Measurements from ENCODE around the gene ZNF691. TPM values are rescaled to one million over a fixed set of nuclear protein-coding genes. Genes with fewer than 3 reads are reported as not detected.

ZNF691 gene
- polyA plus RNA-seq, 1 experiment: 5.6 TPM

GRCh38 chr1:42833981-42834380, 12.4 kb upstream of the ZNF691 start:
- Histone ChIP-seq H3K4me3 (ENCODE audit: low read depth, low read length) (no peak overlapping the region), H3K36me3 (ENCODE audit: control insufficient read depth, insufficient read depth, low read length) (peaks cover 8% of the 10 kb centered on the region), H3K27me3 (ENCODE audit: control insufficient read depth, insufficient read depth, low read length) (no peaks in the 10 kb centered on the region)
- TF ChIP-seq CTCF (IDR thresholded peaks at IDR 0.05; ENCODE audit: insufficient read depth, low read depth, low read length): no peak
- no peak for DNase-seq (ENCODE audit: low read depth)
- ChIA-PET POLR2A (no interaction called here), CTCF (interaction anchor here (1.1 kb wide), 1 partner anchor 9 kb away, joined by 3 read pairs; no protein-coding TSS in a partner anchor)

- POLR2A ChIA-PET: no interaction called here
- Histone ChIP-seq H3K36me3 (ENCODE audit: control insufficient read depth, insufficient read depth, low read length) (peaks cover 8% of the 10 kb centered on the region), H3K27me3 (ENCODE audit: control insufficient read depth, insufficient read depth, low read length) (no peaks in the 10 kb centered on the region), H3K4me3 (ENCODE audit: low read depth, low read length) (no peak overlapping the region)
- CTCF ChIA-PET: interaction anchor here (1.1 kb wide), 1 partner anchor 10 kb away, joined by 3 read pairs; no protein-coding TSS in a partner anchor
- TF ChIP-seq CTCF (IDR thresholded peaks at IDR 0.05; ENCODE audit: insufficient read depth, low read depth, low read length): no peak
- no peak for DNase-seq (ENCODE audit: low read depth)
Measured at GRCh38 chr1:42834803-42835202, 11.6 kb upstream of the ZNF691 start.

- no peak overlapping the region for H3K4me3 ChIP-seq (ENCODE audit: low read depth, low read length)
- no peak for DNase-seq (ENCODE audit: low read depth)
- CTCF ChIA-PET: no interaction called here
- TF ChIP-seq CTCF (IDR thresholded peaks at IDR 0.05; ENCODE audit: insufficient read depth, low read depth, low read length): no peak
- no peaks in the 10 kb centered on the region for H3K27me3 ChIP-seq (ENCODE audit: control insufficient read depth, insufficient read depth, low read length)
- H3K36me3 ChIP-seq (ENCODE audit: control insufficient read depth, insufficient read depth, low read length): peaks cover 6% of the 10 kb centered on the region
- POLR2A ChIA-PET: no interaction called here
Measured at GRCh38 chr1:42835422-42835821, 11.0 kb upstream of the ZNF691 start.

- H3K27me3 ChIP-seq (ENCODE audit: control insufficient read depth, insufficient read depth, low read length): no peaks in the 10 kb centered on the region
- no peak for DNase-seq (ENCODE audit: low read depth)
- POLR2A ChIA-PET: no interaction called here
- TF ChIP-seq CTCF (IDR thresholded peaks at IDR 0.05; ENCODE audit: insufficient read depth, low read depth, low read length): no peak
- CTCF ChIA-PET: interaction anchor here (1.2 kb wide), 1 partner anchor 20 kb away, joined by 3 read pairs; the partner anchor contains the start of genes ERMAP and SVBP
- H3K4me3 ChIP-seq (ENCODE audit: low read depth, low read length): no peak overlapping the region
- peaks cover 5% of the 10 kb centered on the region for H3K36me3 ChIP-seq (ENCODE audit: control insufficient read depth, insufficient read depth, low read length)
Measured at GRCh38 chr1:42837709-42838108, 8.7 kb upstream of the ZNF691 start.

- CTCF ChIA-PET: interaction anchor here (1.2 kb wide), 1 partner anchor 21 kb away, joined by 3 read pairs; the partner anchor contains the start of genes ERMAP and SVBP
- peaks cover 8% of the 10 kb centered on the region for H3K36me3 ChIP-seq (ENCODE audit: control insufficient read depth, insufficient read depth, low read length)
- no peak for TF ChIP-seq CTCF (IDR thresholded peaks at IDR 0.05; ENCODE audit: insufficient read depth, low read depth, low read length)
Measured at GRCh38 chr1:42838482-42839190, 7.8 kb upstream of the ZNF691 start.

More at GRCh38 chr1:42838482-42839190, 7.8 kb upstream of the ZNF691 start:
- no peaks in the 10 kb centered on the region for H3K27me3 ChIP-seq (ENCODE audit: control insufficient read depth, insufficient read depth, low read length)
- POLR2A ChIA-PET: no interaction called here
- no peak overlapping the region for H3K4me3 ChIP-seq (ENCODE audit: low read depth, low read length)
- DNase-seq (ENCODE audit: low read depth): no peak

Measured in BJ (cell line).